Activated CD8-positive, alpha-beta T cell treated with anti-CD3 and anti-CD28 coated beads, Interleukin-2, amount 10 ng/mL, durations not matched to agents 7 days and 5 days (primary cell): Measurements from ENCODE around the gene LAPTM5. TPM values are rescaled to one million over a fixed set of nuclear protein-coding genes. Genes with fewer than 3 reads are reported as not detected.

Source experiments
- ATAC-seq: fragments of 150-1000 bp; cut with Tn5 transposase; one replicate; pipeline ENCODE4 v1.10.0; 2021; ENCODE audit warnings: moderate library complexity
- CTCF ChIA-PET: fragments of 350-600 bp; sonication (Branson Sonifier 250); formaldehyde crosslinking; loops from one replicate; lab custom pipeline; 2021; ENCODE audit warnings: antibody characterized with exemption; lab: Charles Lee
- POLR2A ChIA-PET: fragments of 350-600 bp; sonication (Branson Sonifier 250); formaldehyde crosslinking; loops from one replicate; lab custom pipeline; 2021; ENCODE audit warnings: antibody characterized with exemption; lab: Charles Lee
- DNase-seq: peaks from one replicate; pipeline ENCODE4 v3.0.0-alpha.2; 2020
- H3K27ac Mint-ChIP-seq: one replicate; pipeline ENCODE4 v1.8.0; 2021; ENCODE audit warnings: mild to moderate bottlenecking, mixed read lengths
- H3K27me3 Mint-ChIP-seq: one replicate; pipeline ENCODE4 v1.8.0; 2021; ENCODE audit warnings: low read depth, mixed read lengths
- H3K36me3 Mint-ChIP-seq: one replicate; pipeline ENCODE4 v1.8.0; 2021; ENCODE audit warnings: low read depth, mixed read lengths
- H3K4me1 Mint-ChIP-seq: one replicate; pipeline ENCODE4 v1.8.0; 2021; ENCODE audit warnings: low read depth, mixed read lengths
- H3K4me3 Mint-ChIP-seq: one replicate; pipeline ENCODE4 v1.8.0; 2021; ENCODE audit warnings: mild to moderate bottlenecking, mixed read lengths
- H3K9me3 Mint-ChIP-seq: one replicate; pipeline ENCODE4 v1.8.0; 2022; ENCODE audit warnings: mixed read lengths; ENCODE audit not compliant: insufficient read depth
- total RNA-seq, 2 experiments: library from RNA; stranded (reverse); gene quantifications; one replicate each; pipeline ENCODE4 v1.2.3, GENCODE V29; 2021

The LAPTM5 gene
- total RNA-seq, 2 experiments from 2014 or later, result 407 to 413 TPM

GRCh38 chr1:30738715-30739559 is 18.6 kb downstream of the LAPTM5 start:
- CTCF ChIA-PET, result interaction anchor here (1.7 kb wide), 1 partner anchor 19 kb away, joined by 7 read pairs; no protein-coding TSS in a partner anchor
- Mint-ChIP-seq H3K4me1 (peaks cover 82% of the 10 kb centered on the region), H3K27ac (peak overlapping the region; percentile 82), H3K9me3 (no peaks in the 10 kb centered on the region), H3K27me3 (no peaks in the 10 kb centered on the region), H3K4me3 (no peak overlapping the region), H3K36me3 (peaks cover 94% of the 10 kb centered on the region)
- DNase-seq, result no peak
- ATAC-seq, result no peak
- POLR2A ChIA-PET, result interaction anchor here (1.0 kb wide), 1 partner anchor 11 kb away, joined by 3 read pairs; no protein-coding TSS in a partner anchor

GRCh38 chr1:30738040-30738714 is 19.4 kb downstream of the LAPTM5 start:
- POLR2A ChIA-PET, result interaction anchor here (0.6 to 1.5 kb wide), 4 partner anchors 12 to 34 kb away, joined by 3 read pairs; no protein-coding TSS in a partner anchor
- Mint-ChIP-seq H3K9me3 (no peaks in the 10 kb centered on the region), H3K36me3 (peaks cover 97% of the 10 kb centered on the region), H3K4me1 (peaks cover 74% of the 10 kb centered on the region), H3K27ac (peak overlapping the region; percentile 82), H3K4me3 (no peak overlapping the region), H3K27me3 (no peaks in the 10 kb centered on the region)
- DNase-seq (no peak), ATAC-seq (peak; percentile 14)
- CTCF ChIA-PET, result interaction anchor here (1.7 to 3.5 kb wide), 2 partner anchors 18 to 41 kb away, joined by 7 to 15 read pairs; no protein-coding TSS in a partner anchor

- ChIA-PET POLR2A (interaction anchor here (0.6 to 1.5 kb wide), 3 partner anchors 16 to 34 kb away, joined by 3 read pairs; no protein-coding TSS in a partner anchor), CTCF (interaction anchor here (3.5 kb wide), 1 partner anchor 42 kb away, joined by 15 read pairs; no protein-coding TSS in a partner anchor)
- DNase-seq, result no peak
- ATAC-seq, result no peak
- Mint-ChIP-seq H3K27ac (peak overlapping the region; percentile 72), H3K4me1 (peaks cover 71% of the 10 kb centered on the region), H3K9me3 (no peaks in the 10 kb centered on the region), H3K27me3 (no peaks in the 10 kb centered on the region), H3K4me3 (no peak overlapping the region), H3K36me3 (peaks cover 97% of the 10 kb centered on the region)
Measured at GRCh38 chr1:30737357-30738039, 20.1 kb downstream of the LAPTM5 start.

DNA sequence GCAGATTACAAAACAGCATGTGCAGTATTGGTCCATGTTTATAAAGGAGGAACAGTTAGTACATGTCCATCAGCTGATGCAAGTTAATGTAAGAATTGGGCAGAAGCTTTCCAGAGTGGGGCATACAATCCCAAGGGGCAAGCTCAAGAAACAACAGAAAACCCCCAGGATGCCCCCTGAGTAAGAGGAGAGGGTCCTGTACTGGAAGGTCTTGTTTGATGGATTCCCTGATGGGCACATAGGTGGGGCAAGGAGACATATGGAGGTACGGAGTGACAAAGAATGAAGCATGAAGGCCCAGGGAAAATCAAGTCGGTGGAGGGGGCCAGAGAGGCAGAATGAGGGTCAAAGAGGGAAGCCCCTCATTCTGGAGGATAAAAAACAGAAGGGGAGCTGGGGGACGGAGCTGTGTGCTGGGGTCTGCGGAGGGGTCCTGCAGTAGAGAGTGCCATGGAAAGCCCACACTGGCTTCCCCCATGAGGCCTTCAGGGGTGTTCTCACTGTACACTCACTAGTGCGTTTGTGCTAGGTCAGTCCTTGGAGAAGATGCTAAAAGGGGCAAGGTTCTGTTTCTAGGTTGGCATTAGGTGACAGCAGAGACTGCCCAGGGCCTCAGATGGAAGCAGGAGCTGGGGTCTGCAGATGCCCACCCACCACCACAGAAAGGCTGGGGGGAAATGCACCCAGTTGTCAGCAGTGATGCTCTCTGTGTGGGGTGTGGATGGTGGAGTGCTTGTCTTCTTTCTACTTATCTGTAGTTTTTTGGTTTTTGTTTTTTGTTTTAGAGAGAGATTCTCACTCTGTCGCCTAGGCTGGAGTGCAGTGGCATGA is 21.7 kb downstream of the LAPTM5 start:
- ChIA-PET CTCF (interaction anchor here (1.1 to 3.5 kb wide), 4 partner anchors 8 to 44 kb away, joined by 4 to 15 read pairs (median 6); no protein-coding TSS in a partner anchor), POLR2A (interaction anchor here (0.8 kb wide), 1 partner anchor 16 kb away, joined by 3 read pairs; no protein-coding TSS in a partner anchor)
- ATAC-seq, result no peak
- Mint-ChIP-seq H3K27ac (peak overlapping the region; percentile 12), H3K36me3 (peaks cover 84% of the 10 kb centered on the region), H3K4me1 (peaks cover 60% of the 10 kb centered on the region), H3K27me3 (no peaks in the 10 kb centered on the region), H3K9me3 (no peaks in the 10 kb centered on the region), H3K4me3 (no peak overlapping the region)
- no peak for DNase-seq

- ChIA-PET CTCF (interaction anchor here (1.1 to 3.5 kb wide), 5 partner anchors 9 to 44 kb away, joined by 4 to 15 read pairs (median 7); no protein-coding TSS in a partner anchor), POLR2A (no interaction called here)
- H3K27me3 Mint-ChIP-seq, result no peaks in the 10 kb centered on the region
Measured at GRCh38 chr1:30735124-30735523, 22.4 kb downstream of the LAPTM5 start.

DNA sequence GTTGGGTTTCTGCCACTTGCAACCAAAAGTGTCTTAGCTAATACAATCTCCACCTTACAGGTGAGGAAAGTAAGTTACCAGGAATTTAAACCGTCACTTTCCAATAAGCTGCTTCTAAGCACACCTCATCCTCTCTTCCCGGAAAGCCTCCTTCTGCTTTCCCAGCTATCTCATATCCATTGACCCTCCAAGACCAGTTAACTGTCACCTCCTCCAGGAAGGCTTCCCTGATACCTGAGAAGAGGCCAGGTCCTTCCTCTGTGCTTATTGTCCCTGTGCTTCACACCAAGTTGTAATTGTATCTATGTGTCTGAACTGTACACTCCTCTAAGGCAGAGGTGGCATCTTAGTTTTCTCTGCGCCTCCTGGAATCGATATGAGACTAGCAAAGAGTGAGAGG is 23.0 kb downstream of the LAPTM5 start:
- ChIA-PET CTCF (interaction anchor here (2.2 kb wide), 1 partner anchor 15 kb away, joined by 14 read pairs; no protein-coding TSS in a partner anchor), POLR2A (no interaction called here)
- Mint-ChIP-seq H3K27ac (peak overlapping the region; percentile 4), H3K36me3 (peaks cover 71% of the 10 kb centered on the region), H3K4me3 (no peak overlapping the region), H3K27me3 (no peaks in the 10 kb centered on the region), H3K4me1 (peaks cover 50% of the 10 kb centered on the region), H3K9me3 (no peaks in the 10 kb centered on the region)
- ATAC-seq, result no peak
- DNase-seq, result no peak

More at GRCh38 chr1:30735124-30735523, 22.4 kb downstream of the LAPTM5 start:
- Mint-ChIP-seq H3K36me3 (peaks cover 77% of the 10 kb centered on the region), H3K4me3 (no peak overlapping the region), H3K9me3 (no peaks in the 10 kb centered on the region), H3K4me1 (peaks cover 55% of the 10 kb centered on the region), H3K27ac (peak overlapping the region; percentile 4)
- ATAC-seq (no peak), DNase-seq (no peak)

DNA sequence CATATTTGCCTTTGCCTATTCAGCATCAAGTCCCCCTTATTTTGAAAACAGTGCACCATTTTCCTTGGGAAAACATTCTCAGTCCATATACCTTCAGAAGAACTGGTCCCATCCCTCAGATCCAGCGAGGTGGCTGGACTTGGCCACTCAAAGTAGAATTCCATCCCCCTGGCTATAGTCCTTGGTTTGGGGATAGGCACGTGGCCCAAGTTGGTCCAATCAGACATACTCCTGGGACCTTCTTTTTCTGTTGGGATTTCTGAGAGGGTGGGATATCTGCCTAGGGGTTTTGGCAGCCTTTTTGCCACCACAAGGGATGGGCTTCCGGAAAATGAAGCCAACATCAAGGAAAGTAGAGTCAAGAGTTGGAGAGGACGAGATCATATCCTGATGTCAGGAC is 23.5 kb downstream of the LAPTM5 start:
- Mint-ChIP-seq H3K27me3 (no peaks in the 10 kb centered on the region), H3K4me1 (peaks cover 45% of the 10 kb centered on the region), H3K27ac (no peak overlapping the region), H3K9me3 (no peaks in the 10 kb centered on the region), H3K36me3 (peaks cover 67% of the 10 kb centered on the region), H3K4me3 (no peak overlapping the region)
- ATAC-seq (no peak), DNase-seq (no peak)
- ChIA-PET POLR2A (no interaction called here), CTCF (interaction anchor here (2.2 kb wide), 1 partner anchor 15 kb away, joined by 14 read pairs; no protein-coding TSS in a partner anchor)

DNA sequence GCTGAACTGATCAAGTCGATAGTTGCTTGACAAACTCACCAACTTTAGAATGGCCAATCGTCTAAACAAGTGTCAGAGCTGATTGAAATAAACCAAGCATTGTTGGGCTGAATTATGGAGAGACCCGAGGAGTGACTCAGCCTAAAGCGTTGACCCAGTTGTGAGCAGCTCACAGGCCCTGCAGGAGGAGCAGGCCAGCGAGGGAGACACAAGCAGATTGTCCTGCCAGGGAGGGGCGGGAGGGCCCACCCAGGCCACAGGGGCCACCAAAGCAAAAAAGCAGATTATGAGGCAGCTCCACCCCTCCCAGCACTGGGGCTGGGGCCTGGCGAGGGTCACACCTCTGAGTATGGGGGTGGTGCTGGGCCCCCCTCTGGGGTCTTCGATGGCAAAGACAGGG is 24.1 kb downstream of the LAPTM5 start:
- Mint-ChIP-seq H3K27me3 (no peaks in the 10 kb centered on the region), H3K4me1 (peaks cover 39% of the 10 kb centered on the region), H3K36me3 (peaks cover 60% of the 10 kb centered on the region), H3K27ac (no peak overlapping the region), H3K4me3 (no peak overlapping the region), H3K9me3 (no peaks in the 10 kb centered on the region)
- CTCF ChIA-PET, result interaction anchor here (0.8 to 2.2 kb wide), 6 partner anchors 9 to 46 kb away, joined by 3 to 14 read pairs (median 6); no protein-coding TSS in a partner anchor
- ATAC-seq (no peak), DNase-seq (no peak)
- POLR2A ChIA-PET, result no interaction called here

- Mint-ChIP-seq H3K27ac (peak overlapping the region; percentile 58), H3K27me3 (no peaks in the 10 kb centered on the region), H3K36me3 (peaks cover 50% of the 10 kb centered on the region), H3K9me3 (no peaks in the 10 kb centered on the region), H3K4me3 (no peak overlapping the region), H3K4me1 (peaks cover 31% of the 10 kb centered on the region)
- ChIA-PET CTCF (interaction anchor here (0.9 to 1.8 kb wide), 7 partner anchors 8 to 51 kb away, joined by 3 to 11 read pairs (median 6); no protein-coding TSS in a partner anchor), POLR2A (interaction anchor here (0.7 to 2.0 kb wide), 3 partner anchors 8 to 29 kb away, joined by 3 to 12 read pairs (median 3); no protein-coding TSS in a partner anchor)
- DNase-seq (no peak), ATAC-seq (no peak)
Measured at GRCh38 chr1:30732277-30732996, 25.1 kb downstream of the LAPTM5 start.
